Stimulated activated CD4-positive, alpha-beta T cell treated with anti-CD3 and anti-CD28 coated beads, Interleukin-2, amount 100 ng/mL, for 24 hours (primary cell): ENCODE measurements around the gene BSCL2.
"Not testable (repeated sequence)": the region's sequence is repeated elsewhere in the genome, so short reads cannot be mapped to it uniquely, and the experiment has no call there.

Experiments
- DNase-seq, 2 donors: peaks; one replicate each; pipeline ENCODE4 v3.0.0-alpha.2; 2020

Gene BSCL2

DNA sequence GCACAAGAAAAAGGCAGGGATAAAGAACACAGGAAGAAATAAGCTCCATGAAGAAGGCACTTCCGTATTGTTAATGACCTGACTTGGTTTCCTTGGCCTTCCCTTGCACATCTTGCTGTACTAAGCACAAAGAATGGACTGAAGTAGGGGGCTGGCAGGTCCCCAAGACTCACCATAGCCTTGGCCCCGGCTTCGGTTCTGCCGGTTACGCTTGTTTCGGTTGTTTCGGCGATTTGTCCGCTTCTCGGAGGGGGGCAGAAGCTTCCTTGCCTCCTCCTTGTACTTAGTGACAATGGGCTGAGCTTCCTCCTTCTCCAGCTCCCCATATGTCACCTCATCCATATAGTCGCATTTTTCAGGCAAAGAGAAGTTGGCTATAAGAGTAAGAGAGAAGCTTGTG lies 9.6 kb upstream of the BSCL2 start:
- DNase-seq: no peak

DNA sequence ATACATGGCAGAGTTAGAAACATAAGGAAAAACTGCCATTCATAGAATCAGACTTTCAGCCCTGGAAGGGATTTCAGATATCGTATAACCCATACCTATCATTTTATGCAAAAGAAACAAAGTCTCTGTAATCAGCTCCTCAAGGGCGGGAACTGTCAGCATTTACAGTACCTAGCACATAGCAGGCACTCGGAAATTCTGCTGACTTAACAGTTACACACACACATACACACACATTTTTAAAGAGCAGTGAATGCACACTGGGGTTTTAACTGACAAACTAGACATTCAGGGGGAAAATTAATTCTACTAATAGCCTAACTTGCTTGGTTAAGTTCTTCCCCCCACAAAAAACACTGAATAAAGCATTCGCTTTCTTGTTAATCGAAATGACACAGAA lies 9.0 kb upstream of the BSCL2 start:
- DNase-seq: no peak

DNA sequence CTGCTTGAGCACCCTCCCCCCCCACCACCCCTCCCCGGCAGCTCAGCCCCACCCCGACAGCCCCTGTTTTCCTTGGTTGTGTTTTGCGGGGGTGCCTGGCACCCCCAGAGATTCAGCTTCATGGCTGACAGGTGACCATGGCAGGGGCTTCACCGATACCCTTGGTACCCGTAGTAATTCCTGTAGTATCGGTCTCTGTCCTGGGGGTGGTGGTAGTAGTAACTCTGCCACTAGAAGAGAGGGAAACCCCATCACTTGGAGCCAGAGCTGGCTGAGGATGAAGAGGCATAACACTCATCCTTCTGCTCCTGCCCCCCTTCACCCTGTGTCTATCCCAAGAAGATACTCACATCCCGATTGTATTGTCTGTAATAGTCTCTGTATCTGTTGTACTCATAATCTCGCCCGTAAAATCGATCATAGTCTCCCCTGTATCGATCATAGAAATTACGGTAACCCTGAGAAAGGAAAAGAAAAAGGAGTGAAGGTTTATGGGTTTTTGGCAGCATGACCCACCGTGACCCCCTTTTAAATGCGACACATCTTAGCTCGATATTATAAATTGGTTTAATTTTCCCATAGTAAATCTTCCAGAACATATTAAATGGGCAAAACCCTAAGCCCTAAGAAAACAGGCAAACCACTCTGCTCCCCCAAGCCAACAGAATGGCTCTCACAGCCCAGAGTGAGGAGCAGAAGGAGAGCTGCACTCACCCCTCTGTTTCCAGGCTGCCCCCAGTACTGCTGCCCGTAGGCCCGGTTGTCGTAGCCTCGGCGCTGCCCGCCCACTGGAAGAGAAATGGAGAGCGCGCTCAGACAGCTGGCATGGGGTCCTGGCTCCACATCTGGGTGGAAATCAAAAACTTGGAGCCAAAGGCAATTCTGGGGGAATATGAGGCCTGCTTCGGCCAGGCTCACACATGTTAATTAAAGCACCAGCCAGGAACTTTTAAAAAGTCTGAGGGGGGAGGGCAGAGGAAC lies 8.2 kb upstream of the BSCL2 start:
- DNase-seq: no peak

DNA sequence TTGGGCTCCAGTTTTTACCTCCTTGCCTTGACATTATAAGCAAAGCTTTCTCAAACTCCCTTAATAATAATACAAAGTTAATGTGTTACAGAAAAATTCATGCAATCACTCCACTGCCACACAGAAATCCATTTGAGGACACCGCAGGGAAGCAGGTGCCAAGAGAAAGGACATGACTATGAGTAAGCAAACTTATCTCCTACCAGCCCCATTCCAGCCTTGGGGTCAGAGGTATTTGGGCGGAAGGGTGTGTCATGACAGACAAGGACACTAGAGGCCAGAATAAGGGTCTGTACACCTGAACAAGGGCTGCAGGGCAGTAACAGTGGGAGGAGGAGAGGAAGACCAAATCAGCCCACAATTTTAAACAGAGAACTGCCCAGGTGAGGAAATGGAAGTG lies 6.1 kb upstream of the BSCL2 start:
- DNase-seq: no peak

DNA sequence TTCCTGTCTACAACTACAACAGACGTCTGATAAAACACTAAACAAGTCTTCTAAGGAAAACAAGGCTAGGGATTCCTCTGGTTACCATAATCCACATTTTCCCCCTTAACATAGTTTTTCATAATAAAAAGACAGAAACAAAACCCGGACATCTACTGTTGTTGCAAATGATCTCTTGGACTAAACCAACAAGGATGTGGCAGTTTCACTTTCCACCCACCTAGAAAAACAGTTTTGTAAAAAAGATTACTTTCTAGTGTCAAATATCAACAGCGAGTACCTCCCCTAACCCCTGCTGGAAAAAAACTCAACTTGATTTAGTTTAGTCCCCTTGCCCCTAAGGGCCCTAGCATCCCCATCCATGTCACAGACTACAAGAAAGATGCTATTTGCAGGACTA lies 5.6 kb upstream of the BSCL2 start:
- DNase-seq: no peak

DNA sequence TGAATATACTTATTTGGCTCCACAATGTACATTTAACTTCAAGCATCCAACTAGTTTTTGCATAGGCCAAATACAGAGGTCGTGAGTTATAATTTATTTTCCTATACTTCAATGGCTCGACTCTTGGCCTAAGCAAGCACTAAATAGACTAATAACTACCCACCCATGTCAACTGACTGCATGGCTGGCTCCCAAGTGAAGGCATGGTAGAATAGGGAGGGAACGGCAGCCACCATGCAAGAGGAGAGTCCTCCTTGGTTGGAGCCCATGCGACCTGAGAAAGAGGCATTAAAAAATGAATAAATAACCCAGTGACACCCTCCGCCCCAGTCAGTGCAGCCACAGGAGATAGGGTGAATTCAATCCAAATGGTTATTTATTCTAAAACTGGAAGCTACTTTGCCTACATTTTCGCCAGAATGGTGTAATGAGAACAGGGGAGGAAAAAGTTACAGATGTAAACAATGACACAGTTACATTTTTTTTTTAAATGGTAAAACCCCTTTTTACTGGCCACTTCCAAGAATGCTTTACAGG lies 5.1 kb upstream of the BSCL2 start:
- DNase-seq: no peak

DNA sequence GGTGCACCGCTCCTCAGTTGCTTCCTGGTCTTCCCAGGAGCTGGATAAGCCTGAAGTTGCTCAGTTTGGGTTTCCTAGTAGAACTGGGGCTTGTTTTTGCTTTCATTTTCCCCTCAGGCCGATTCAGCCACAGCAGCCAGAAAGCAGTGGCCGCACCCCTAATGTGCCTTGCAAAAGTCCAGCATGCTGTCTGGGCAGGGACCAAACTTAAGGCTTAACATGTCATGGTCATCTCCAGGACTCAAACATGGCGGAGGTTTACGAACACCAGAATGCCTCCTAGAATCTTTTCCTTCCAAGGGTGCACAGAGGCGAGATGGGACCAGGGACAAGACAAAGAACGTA lies 2.7 kb upstream of the BSCL2 start:
- peak; percentile 21 to 47 for DNase-seq

DNA sequence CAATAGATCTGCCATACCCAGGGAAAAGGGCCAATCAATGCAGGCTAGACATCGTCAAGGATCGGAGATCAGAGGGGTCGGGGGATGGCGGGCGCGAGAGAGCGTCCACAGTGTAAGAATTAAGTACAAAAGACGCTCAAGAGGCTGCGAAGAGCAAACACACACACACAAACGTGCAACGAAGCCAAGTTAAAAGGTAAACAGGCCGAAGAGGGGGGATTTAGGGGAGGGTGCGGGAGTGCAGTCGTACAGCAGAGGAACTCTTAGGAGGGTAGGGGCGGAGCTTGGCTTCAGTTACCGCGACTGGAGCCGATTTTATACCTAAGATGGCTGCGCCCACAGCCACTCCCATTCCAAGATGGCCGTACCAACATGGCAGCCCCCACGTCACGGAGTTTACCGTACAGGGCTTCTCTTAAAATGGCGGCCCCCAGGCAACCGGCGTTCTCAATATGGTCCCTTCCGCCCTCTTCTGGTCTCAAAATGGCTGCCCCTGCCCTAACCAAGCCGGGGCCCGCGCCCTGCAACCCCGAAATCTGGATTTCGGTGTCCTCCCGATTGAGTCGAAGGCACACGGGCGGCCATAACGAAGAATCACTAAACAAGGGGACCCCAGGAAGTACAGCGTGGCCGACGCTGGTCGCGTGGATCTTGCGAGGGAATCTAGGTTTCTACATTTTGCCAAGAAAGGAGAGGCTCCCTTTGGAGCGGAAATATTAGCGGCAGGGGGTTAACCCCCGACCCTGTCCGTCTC lies 2.2 kb upstream of the BSCL2 start:
- peak; percentile 94 to 95 for DNase-seq

DNA sequence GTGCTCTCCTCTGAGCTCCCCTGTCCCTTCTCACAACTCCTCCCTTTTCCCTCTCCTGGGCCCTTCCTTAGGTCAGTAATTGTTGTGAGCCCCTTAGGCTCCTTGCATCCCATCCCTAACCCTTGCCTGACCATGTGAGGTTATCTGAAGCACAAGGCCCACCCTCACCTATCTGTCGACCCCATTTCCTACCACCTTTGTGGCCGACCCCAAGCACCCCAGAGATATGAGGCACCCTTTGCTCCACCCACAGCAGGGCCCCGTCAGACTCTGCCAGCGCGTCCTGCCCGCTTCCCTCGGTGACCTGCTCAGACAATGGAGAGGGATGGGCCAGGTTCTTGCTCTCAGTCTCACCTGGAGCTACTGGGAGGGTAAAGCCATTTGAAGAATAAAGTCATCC lies 1.6 kb upstream of the BSCL2 start:
- peak; percentile 49 to 55 for DNase-seq

DNA sequence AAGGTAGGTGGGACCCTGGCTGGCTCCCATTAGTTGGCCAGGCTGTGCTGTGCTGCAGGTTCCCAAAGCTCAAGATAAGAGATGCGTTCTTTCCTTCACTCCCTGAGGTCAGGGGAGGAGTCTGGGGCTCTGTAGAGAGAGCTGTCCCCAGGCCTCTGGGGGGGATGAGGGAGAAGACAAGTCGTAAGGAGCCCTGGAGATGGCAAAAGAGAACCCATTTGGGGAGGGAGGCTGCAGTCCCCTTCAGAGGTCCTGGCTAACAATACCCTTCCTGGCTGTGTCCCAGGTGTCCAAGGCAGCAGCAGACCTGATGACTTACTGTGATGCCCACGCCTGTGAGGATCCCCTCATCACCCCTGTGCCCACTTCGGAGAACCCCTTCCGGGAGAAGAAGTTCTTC lies 1.2 kb upstream of the BSCL2 start:
- DNase-seq: peak in 1 of 2 donors; percentile 7

DNA sequence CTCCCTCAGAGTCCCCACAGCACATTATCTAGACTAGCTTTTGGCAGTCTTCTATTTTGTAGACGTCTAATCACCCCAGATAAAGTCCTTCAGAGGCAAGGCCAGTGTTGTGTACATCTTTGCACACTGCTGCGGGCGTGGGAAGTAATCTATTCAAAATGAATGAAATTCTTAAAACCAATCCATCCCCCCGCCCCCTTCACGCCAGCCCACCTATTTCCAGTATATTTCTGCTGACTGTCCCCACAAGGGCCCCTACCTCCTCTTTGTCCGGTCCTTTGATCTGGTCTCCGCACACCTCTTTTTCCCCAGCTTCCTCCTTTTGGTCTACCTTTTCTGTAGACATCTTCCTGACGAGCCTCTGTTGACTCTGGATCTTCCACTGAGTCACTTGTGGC lies 375 bp downstream of the BSCL2 start:
- DNase-seq: no peak

DNA sequence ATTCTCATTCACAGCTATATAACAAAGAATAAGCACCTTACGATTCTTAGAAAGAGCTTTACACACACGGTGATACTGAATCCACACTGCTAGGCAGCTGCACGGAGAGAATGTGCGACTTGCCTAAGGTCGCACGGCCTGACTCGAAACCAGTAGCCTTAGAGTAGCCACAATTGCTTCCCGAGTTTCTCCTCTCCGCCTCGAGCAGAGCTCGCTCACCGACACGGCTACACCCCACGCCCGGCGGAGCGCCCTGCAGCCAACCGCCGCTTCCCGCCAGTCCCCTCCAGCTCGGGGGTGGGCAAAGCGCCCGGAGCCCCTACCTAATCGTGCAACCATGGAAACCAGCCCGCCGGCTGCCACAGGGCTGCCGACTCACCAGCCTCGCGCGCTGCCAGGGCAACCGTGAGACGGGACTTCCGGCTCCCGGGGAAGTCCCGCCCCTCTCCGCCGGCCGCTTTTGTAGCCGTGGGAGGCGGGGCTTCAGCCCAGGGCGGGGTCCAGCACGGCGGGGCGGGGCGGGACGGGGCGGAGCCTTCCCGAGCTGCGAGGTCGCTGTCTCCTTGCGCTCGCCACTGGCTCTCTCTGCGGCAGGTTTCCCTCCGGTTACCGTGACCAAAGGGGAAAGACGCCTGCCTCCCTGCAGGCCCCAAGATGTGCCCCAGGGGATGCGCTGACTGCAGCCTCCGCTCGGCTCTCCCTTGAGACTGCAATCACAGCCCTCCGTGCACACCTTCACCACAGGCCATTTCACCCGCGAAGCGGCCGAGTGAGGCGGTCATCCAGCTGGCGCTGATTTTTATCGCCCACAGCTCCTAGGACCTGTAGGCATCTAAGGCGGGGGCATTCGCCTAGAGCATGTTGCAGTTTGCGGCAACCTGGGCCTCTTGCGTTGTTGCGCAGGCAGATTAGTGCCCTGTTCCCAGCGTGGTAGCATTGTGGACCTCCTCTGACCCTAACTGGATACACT lies 1.1 kb downstream of the BSCL2 start:
- peak; percentile 93 to 95 for DNase-seq

DNA sequence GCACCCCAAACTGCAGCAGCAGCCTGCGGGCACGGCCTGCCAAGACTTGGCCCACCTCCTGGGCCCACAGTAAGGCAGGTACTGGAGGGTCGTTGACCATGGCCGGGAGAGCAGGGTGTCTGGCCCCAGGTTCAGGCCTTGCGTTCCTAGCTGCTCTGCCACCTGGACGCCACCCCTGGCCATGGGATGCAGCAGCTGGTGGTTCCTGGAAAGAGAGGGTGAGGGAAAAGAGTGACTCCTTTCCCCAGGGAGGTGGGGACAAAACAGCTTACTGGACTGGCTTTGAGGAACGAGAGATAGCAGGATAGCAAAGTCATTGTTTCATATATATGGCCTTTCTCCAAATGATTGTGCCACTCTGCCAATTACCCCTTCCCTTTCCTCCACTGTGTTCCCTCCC lies 1.8 kb downstream of the BSCL2 start:
- no peak for DNase-seq

DNA sequence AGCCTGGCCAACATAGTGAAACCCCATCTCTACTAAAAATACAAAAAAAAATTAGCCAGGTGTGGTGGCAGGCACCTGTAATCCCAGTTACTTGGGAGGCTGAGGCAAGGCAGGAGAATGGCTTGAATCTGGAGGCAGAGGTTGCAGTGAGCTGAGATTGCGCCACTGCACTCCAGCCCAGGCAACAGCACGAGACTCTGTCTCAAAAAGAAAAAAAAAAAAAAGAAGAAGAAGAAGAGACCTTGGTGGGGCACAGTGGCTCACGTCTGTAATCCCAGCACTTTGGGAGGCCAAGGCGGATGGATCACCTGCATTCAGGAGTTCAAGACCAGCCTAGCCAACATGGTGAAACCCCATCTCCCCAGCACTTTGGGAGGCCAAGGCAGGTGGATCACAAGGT lies 3.3 kb downstream of the BSCL2 start:
- not testable (repeated sequence) for DNase-seq

DNA sequence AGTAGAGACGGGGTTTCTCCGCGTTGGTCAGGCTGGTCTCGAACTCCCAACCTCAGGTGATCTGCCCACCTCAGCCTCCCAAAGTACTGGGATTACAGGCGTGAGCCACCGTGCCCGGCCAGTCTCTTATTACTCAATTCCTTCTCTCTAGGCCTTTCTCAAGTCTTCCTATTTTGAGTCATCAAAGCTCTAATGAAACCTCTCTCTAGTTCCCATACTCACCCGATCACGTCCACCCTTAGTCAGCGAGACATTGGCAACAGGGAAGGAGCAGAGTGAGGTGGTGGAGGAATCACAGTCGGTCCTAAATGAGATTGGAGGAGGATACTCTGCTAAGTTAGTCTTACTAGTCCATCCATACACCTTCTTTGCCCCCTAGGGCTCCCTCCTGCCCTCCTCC lies 5.0 kb downstream of the BSCL2 start:
- no peak for DNase-seq

DNA sequence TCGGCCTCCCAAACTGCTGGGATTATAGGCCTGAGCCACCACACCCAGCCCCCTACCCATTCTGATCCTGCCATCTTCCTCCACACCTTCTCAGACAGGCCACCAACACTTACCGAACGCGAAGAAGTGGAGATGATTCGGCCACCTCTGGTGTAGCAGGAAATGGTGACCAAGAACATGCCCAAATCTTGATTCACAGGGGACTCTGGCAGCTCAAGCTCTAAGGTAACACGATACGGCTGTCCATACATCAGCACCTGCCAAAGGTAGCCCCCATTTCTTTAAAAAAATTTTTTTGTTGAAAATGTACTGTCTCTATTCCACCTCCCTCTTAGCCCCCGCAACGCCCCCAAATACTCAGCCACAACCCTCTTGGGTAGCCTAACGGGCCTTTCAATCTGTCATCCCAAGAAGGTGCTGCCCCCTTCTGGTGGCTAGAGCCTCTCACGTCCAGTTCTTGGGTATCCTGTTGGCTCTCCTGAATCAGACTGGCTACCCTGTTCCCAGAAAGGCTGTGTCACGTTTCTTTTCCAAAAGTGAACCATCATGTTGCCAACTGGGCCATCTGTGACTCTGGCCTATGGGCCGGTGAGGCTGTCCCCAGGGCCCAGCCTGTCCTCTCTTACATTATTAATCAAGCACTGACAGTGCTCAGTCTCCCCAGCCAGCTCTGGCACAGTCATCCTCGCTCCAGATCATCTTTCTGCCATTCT lies 12.6 kb downstream of the BSCL2 start:
- DNase-seq: peak; percentile 78 to 84

DNA sequence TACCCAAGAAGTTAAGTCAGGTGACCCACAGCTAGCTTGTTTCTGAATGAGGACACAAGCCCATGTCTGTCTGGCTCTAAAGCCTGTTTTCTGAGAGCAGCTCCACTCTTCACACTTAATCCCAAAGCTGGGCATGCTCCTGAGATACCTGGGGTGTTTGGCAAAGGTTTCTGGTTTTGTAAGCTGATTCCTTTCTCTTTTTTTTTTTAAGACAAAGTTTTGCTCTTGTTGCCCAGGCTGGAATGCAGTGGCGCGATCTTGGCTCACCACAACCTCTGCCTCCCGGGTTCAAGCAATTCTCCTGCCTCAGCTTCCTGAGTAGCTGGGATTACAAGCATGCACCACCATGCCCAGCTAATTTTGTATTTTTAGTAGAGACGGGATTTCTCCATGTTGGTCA lies 13.6 kb downstream of the BSCL2 start:
- not testable (repeated sequence) for DNase-seq

DNA sequence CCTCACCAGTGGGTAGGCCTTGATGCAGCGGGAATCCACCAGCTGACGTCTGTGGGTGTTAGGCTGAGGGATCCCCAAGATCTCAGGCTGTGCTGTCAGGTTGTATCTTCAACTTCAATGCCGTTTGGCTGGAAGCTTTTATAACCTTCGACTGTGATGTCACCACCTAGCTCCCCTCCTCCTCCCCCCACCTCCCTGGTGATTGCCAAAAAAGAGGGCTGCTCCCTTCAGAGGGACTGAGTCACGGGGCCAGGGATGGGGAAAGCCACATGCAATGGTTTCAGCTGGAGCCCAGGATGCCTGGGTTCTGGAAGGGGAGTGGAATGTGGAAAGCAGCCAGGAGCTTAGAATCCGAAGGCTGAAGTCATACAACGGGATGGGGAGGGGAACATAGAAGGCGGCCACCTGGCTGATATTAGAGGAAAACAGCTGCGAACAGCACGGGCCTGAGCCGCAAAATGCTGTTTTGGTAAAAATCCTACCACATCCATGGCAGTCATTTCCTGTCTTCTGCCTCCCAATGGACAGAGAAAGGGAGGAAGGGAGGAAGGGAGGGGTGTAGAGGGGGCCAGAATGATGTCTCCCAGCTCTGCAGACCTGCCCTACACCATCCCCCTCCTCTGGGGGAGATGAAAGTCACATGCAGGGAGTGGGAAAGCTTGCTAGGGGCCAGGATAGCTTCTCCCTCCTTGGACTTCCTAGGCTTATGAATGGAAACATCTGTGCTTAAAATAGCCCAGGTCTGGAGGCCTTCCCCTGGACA lies 17.6 kb downstream of the BSCL2 start, which contains the start of gene LRRN4CL:
TSS of gene LRRN4CL (minus strand) at position 110 of the 763 bp plus-strand sequence. CDS start 1,022 bp downstream, outside the sequence.
- DNase-seq: no peak

DNA sequence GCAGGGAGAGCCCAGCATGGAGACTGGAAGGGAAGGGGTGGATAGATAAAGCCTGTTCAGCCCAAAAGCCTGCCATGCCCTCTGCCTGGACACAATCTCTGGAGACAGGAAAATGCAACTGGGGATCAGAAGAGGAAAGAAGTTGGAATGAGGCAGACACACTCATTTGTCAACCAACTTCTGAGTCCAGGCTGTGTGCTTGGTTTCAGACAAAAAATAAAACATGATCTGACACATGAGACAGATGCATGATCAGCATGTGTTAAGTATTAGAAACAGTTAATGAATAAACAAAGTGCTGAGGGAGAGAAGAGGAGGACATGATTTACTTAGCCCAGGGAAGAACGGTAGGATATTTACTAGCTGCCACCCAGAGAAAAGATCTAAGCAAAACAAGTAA lies 18.7 kb downstream of the BSCL2 start:
- DNase-seq: no peak

DNA sequence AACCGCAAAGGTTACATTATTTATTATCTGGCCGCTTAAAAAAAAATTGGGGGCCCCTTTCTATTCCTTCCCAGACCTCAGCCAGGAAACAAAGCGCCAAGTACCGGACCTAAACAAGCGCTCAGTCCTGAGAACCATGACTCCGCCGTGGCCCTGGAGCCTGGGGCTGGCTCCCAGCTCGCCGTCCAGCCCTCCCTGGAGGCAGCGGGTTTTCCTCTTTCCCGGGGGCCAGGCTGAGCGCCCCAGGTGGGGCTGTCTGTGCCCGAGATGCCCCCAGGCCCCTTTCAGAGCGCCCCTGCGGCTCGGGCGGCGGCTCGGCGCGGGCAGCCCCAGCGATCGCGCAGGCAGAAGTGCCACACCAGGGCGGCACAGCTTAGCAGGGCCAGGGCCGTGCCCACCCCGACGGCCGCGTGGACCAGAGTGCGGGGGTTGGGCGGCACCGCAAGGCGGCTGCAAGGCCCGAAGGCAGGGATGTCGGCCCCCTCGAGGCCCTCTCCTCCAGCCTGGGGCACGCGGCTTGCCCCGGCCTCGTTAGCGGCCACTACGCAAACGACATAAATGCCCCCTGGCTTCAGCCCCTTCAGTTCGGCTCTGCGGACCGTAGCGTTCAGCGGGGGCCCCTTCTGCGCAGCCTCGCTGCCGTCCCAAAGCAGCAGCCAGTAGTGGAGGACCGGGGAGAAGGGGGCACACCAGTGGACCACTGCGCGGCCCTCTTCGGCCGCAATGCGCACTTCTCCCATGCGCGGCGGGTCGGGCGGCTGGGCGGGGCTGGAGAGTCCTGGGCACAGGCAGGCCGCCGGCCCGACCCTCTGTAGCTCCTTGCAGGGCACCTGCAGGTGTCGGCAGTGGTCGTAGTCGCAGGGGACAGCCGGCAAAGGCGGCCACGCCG lies 19.5 kb downstream of the BSCL2 start:
- no peak for DNase-seq
